Mucosa of rectum (tissue), 2 donors: ENCODE data around the gene DZIP1L.
"Not testable (repeated sequence)": the region's sequence is repeated elsewhere in the genome, so short reads cannot be mapped to it uniquely, and the experiment has no call there.

Source experiments
- H3K27ac ChIP-seq, 2 donors: one replicate each; pipeline ENCODE4 v1.7.0; 2013; ENCODE audit warnings: inconsistent platforms in 2 of 2, low read depth in 2 of 2, low read length in 2 of 2
- H3K27me3 ChIP-seq, 2 donors: one replicate each; pipeline ENCODE4 v1.7.0; 2013; ENCODE audit warnings: low read length in 2 of 2; ENCODE audit not compliant: control insufficient read depth in 2 of 2, insufficient read depth in 2 of 2
- H3K36me3 ChIP-seq, 2 donors: one replicate each; pipeline ENCODE4 v1.7.0; 2013; ENCODE audit warnings: low read length in 2 of 2; ENCODE audit not compliant: control insufficient read depth in 2 of 2, insufficient read depth in 2 of 2
- H3K4me1 ChIP-seq, 2 donors: one replicate each; pipeline ENCODE4 v1.7.0; 2013; ENCODE audit warnings: low read length in 2 of 2, mild to moderate bottlenecking in 1 of 2; ENCODE audit not compliant: control insufficient read depth in 2 of 2, insufficient read depth in 2 of 2
- H3K4me3 ChIP-seq, 2 donors: one replicate each; pipeline ENCODE4 v1.7.0; 2013; ENCODE audit warnings: low read length in 2 of 2
- H3K9ac ChIP-seq, 2 donors: one replicate each; pipeline ENCODE4 v1.7.0; 2013; ENCODE audit warnings: low read length in 2 of 2, low read depth in 1 of 2, mild to moderate bottlenecking in 1 of 2
- H3K9me3 ChIP-seq, 2 donors: one replicate each; pipeline ENCODE4 v1.7.0; 2013; ENCODE audit warnings: low read length in 2 of 2; ENCODE audit not compliant: control insufficient read depth in 2 of 2
- donor health status: healthy.
- donor health status: Normal muscosa, but diverticular disease.

The DZIP1L gene

DNA sequence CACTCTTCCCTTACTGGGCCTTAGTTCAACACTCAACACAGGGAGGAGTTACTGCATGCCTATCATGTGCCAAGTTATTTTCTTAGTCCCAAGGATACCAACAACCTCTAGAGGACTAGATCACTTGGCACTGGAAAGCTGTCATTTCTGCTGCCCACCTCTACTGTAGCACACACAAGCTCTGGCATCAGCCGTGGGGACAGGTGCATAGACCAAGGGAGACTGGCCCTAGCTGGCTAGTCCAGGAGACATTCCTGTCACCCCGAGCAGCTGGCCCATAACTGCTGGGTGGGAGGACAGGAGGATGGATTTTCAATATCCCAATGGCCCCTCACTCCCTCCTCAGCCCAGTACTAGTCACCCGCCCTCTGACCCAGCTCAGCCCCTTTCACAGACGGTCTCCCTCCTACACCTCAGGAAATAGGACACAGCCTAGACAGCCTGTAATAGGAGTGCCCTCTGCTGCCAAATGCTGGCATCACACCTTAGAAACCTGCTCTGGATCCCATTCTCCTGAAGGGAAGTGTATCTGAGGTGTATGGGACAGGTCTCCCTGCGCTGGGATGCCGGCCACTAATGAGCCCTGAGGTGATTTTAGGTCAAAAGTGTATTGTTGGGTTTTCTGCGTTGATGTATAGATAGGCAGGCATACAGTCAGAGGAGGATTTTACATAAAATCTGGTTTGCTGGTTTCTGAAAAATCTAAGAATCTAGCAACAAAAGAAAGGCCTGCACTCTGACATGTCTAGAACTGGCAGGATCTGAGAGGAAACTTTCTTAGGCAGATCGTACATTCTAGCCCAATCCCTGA lies 3.4 kb upstream of the DZIP1L start:
- Histone ChIP-seq H3K36me3 (no peaks in the 10 kb centered on the region), H3K27ac (no peak overlapping the region), H3K27me3 (no peaks in the 10 kb centered on the region), H3K9me3 (no peaks in the 10 kb centered on the region), H3K4me3 (no peak overlapping the region), H3K4me1 (peaks cover 4% of the 10 kb centered on the region in 2 donors), H3K9ac (no peak overlapping the region)

DNA sequence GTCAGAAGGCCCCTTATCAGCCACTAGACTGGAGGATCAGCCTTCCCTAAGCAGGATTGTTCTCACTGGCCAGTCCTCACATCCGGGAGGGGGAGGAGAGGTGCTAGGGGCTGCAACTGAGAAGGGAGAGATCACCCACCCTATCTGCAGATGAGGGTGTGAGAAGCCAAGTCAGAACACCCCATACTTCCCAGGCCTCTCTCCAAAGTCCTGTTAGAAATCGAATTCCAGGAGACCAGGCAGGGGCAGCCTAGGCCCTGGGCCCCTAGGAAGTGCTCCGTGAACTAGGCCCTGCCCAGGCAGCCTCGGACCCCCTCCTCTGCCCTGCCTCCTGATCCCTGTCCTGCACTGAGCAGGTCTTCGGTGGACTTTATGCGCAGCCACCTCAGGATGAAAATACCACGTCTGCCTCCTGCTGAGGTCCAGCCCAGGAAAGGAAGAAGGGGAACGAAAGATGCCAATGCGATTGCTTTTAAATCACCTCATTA lies 933 bp downstream of the DZIP1L start:
- Histone ChIP-seq H3K4me3 (peak overlapping the region; percentile 68 to 71), H3K9ac (peak overlapping the region; percentile 26 to 48), H3K27me3 (no peaks in the 10 kb centered on the region), H3K4me1 (peaks cover 4% of the 10 kb centered on the region in 2 donors), H3K27ac (peak overlapping the region; percentile 36 to 67), H3K9me3 (no peaks in the 10 kb centered on the region), H3K36me3 (no peaks in the 10 kb centered on the region)

DNA sequence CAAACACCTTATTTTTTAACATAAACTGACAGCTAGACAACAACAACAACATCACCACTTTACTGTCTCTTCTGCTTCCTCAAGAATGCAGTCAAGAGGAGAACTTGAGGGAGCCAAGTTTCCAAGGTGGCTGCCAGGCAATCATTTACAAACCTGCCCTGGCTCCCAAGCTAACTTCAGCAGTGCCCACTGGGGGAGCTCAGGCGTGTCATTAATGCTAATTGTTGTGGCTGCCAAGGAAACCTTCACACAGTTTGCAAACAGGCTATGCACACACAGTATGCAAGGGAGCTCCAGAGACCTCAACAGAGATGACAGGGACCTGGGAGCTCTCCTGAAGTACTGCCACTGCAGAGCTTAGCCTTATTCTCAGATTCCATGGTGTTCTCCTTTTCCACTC lies 2.1 kb downstream of the DZIP1L start:
- H3K27me3 ChIP-seq, result no peaks in the 10 kb centered on the region
- no peak overlapping the region for H3K9ac ChIP-seq

DNA sequence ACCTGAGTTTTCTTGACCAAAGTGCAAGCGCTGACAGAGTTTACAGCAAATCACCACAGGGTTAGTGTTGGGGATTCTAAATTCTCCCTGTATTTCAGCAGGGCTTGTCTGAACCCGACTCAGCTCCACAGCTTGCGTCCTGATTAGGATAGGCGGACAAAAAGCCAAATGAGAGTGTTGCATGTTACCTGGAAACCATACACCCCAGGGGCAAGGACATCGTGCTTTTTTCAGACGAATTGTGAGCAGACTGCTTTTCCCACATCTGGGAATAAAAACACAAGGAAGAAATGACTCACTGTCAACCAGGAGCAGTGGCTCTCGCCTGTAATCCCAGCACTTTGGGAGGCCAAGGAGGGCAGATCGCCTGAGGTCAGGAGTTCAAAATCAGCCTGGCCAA lies 3.0 kb downstream of the DZIP1L start:
- Histone ChIP-seq H3K36me3 (no peaks in the 10 kb centered on the region), H3K4me1 (peaks cover 4% of the 10 kb centered on the region in 2 donors), H3K27me3 (no peaks in the 10 kb centered on the region), H3K9me3 (no peaks in the 10 kb centered on the region), H3K27ac (no peak overlapping the region), H3K9ac (no peak overlapping the region), H3K4me3 (no peak overlapping the region)

More for the DNA sequence above, 2.1 kb downstream of the DZIP1L start:
- no peak overlapping the region for H3K27ac ChIP-seq
- H3K9me3 ChIP-seq, result no peaks in the 10 kb centered on the region
- H3K4me1 ChIP-seq, result peaks cover 4% of the 10 kb centered on the region in 2 donors
- no peak overlapping the region for H3K4me3 ChIP-seq
- no peaks in the 10 kb centered on the region for H3K36me3 ChIP-seq

DNA sequence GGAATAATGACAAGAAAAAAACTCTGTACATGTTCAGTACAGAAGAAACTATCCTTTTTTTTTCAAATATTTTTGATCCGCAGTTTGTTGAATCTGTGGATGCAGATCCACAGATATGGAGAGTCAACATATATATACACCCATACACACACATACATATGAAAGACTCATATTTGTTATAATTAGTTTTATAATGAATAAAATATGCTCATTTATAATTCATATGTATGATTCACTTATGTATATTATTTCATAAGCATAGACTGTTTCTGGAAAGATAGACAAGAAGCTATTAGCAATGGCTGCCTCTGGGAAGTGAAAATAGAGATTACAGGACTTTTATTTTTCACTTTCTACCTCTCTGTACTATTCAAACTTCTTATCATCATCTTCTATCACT lies 9.8 kb downstream of the DZIP1L start:
- Histone ChIP-seq H3K9me3 (no peaks in the 10 kb centered on the region), H3K27me3 (no peaks in the 10 kb centered on the region), H3K9ac (no peak overlapping the region), H3K4me1 (no peaks in the 10 kb centered on the region), H3K27ac (no peak overlapping the region), H3K4me3 (no peak overlapping the region), H3K36me3 (no peaks in the 10 kb centered on the region)

DNA sequence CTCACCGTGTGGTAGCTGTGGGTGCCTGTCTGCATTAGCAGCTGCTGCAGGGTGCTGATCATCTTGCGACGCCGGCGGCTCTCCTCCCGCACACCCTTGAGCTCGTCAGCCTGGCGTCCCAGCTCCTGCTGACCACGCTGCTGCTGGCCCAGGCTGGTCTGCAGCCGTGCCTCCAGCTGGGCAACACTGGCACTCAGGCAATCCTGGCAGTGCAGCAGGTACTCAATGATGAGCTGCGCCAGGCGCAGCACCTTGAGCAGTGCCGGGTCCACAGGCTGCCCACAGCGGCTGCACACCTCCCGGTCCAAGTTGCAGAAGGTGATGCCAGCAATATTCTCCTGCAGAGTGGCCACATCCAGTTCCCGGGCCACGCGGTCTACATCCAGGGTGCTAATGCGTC lies 11.9 kb downstream of the DZIP1L start:
- Histone ChIP-seq H3K4me3 (no peak overlapping the region), H3K27me3 (no peaks in the 10 kb centered on the region), H3K36me3 (no peaks in the 10 kb centered on the region), H3K4me1 (no peaks in the 10 kb centered on the region), H3K27ac (no peak overlapping the region), H3K9ac (no peak overlapping the region), H3K9me3 (no peaks in the 10 kb centered on the region)

DNA sequence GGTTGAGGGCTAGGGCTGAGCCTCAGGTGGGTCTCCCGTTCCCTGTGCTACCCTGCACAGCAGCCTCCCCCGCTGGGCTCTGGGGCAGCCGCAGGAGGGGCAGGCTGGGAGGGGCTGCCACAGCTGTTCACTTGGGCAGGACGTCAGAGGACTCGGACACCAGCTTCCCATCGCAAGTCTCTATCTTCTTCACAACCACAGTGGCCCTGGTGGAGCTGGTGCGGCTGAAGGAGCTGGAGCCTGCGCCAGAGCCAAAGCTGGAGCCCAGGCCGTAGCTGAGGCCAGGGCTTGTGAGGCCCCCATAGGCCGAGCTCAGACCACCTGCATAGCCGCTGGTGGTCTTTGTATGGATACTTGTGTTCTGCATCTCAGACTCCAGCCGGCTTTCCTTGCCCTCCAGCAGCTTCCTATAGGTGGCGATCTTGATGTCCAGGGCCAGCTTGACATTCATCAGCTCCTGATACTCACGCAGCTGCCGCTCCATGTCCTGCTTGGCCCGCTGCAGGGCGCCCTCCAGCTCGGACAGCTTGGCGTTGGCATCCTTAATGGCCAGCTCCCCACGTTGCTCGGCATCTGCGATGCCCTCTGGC lies 14.0 kb downstream of the DZIP1L start:
- not testable (repeated sequence) for H3K27ac ChIP-seq

DNA sequence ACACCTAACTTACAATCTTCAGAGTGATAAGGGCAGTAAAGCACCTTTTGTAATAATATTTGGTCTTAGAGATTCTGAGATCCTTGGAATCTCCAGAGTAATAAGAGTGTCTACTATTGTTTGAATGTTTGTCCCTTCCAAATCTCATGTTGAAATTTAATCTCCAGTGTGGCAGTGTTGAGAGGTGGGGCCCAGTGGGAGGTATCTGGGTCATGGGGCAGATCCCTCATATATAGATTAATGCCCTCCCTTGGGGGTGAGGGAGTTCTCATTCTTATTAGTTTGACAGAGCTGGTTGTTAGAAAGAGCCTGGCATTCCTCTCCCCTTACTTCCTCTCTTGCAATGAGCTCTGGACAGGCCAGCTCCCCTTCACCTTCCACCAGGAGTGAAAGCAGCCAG lies 16.0 kb downstream of the DZIP1L start:
- Histone ChIP-seq H3K4me3 (no peak overlapping the region), H3K36me3 (no peaks in the 10 kb centered on the region), H3K27ac (no peak overlapping the region), H3K4me1 (no peaks in the 10 kb centered on the region), H3K9ac (no peak overlapping the region), H3K9me3 (no peaks in the 10 kb centered on the region), H3K27me3 (no peaks in the 10 kb centered on the region)

More for the DNA sequence above, 14.0 kb downstream of the DZIP1L start:
- H3K4me1 ChIP-seq, H3K9ac ChIP-seq, H3K27me3 ChIP-seq, H3K4me3 ChIP-seq, H3K9me3 ChIP-seq, H3K36me3 ChIP-seq: not testable (repeated sequence)

DNA sequence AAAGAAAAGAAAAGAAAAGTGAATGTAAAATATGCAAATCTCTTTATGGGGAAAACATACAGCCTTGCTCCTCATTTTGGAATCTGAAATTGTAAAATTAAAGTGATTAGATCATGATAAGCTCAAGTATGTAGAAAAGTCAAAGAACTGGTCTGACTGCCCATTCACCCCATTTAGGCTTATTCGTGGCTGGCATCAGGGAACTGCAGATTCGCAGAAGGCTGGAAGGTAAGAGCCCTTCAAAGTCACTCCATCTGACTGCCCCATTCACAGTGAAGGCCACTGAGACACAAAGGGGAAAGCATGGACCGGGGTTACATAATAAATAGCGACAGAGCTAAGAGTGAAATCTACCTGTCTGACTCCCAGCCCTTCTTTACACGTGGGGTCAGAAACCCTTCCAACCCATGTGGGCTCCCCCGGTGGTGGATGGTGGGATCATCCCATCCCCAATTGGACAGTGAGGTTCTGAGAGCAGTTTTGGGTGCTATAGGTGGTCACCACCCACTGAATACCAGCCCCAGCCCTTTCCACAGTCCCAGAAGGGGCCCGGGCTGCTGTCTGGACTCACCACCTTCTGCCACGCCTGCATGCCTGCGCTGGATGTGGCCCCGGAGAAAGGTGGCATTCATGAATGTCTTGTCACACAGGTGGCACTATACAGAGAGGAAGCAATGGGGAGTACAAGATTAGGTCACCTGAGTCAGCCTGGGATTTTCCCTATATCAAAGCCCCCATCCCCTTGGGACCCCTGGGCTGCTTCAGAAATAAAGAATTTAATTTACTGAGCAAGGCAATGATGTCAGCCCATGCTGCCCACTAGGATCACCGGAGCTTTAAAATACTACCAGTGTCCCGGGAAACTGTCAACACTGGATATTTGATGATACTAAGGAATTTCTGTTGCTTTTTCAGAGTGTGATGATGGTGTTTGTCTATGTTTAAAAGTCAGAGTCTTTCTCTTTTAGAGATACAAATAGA lies 17.9 kb downstream of the DZIP1L start:
- no peak overlapping the region for H3K27ac ChIP-seq
- H3K4me1 ChIP-seq, result no peaks in the 10 kb centered on the region
- H3K27me3 ChIP-seq, result no peaks in the 10 kb centered on the region
- H3K36me3 ChIP-seq, result no peaks in the 10 kb centered on the region
- no peaks in the 10 kb centered on the region for H3K9me3 ChIP-seq
- no peak overlapping the region for H3K9ac ChIP-seq
- H3K4me3 ChIP-seq, result no peak overlapping the region

DNA sequence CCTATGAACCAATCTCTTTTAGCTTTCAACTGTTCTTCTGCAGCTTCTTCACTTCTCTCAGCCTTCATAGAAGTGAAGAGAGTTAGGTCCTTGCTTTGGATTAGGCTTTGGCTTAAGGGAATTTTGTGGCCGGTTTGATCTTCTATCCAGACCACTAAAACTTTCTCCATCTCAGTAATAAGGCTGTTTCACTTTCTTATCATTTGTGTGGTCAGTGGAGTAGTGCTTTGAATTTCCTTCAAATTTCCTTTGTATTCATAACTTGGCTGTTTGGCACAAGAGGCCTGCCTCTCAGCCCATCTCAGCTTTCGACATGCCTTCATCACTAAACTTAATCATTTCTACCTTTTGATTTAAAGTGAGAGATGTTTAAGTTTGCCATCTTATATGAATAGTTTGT lies 21.7 kb downstream of the DZIP1L start:
- no peak overlapping the region for H3K4me3 ChIP-seq
- H3K9me3 ChIP-seq, result no peaks in the 10 kb centered on the region
- H3K27me3 ChIP-seq, result no peaks in the 10 kb centered on the region
- no peaks in the 10 kb centered on the region for H3K36me3 ChIP-seq
- no peak overlapping the region for H3K27ac ChIP-seq
- no peak overlapping the region for H3K9ac ChIP-seq
- H3K4me1 ChIP-seq, result no peaks in the 10 kb centered on the region
